HEK293 (cell line): Measurements from ENCODE around the gene CNPY4.

Source experiments
- KLF9 ChIP-seq: fragments of 450-650 bp; formaldehyde crosslinking; IDR thresholded peaks from 2 replicates; pipeline ENCODE4 v1.5.1; 2016; ENCODE audit warnings: missing biosample characterization, missing genetic modification characterization, low read depth
- WT1 ChIP-seq: fragments of 450-650 bp; formaldehyde crosslinking; IDR thresholded peaks from 2 replicates; pipeline ENCODE4 v1.5.1; 2016; ENCODE audit warnings: missing biosample characterization, missing genetic modification characterization
- ZBTB21 ChIP-seq: fragments of 450-650 bp; formaldehyde crosslinking; IDR thresholded peaks from 2 replicates; pipeline ENCODE4 v1.5.1; 2017; ENCODE audit warnings: missing biosample characterization, missing genetic modification characterization
- ZBTB48 ChIP-seq: fragments of 450-650 bp; formaldehyde crosslinking; IDR thresholded peaks from 2 replicates; pipeline ENCODE4 v1.5.1; 2016; ENCODE audit warnings: missing biosample characterization, missing genetic modification characterization
- ZNF211 ChIP-seq: fragments of 450-650 bp; formaldehyde crosslinking; IDR thresholded peaks from 2 replicates; pipeline ENCODE4 v1.5.1; 2016; ENCODE audit warnings: low read depth, missing biosample characterization, missing genetic modification characterization
- ZNF292 ChIP-seq: fragments of 450-650 bp; formaldehyde crosslinking; IDR thresholded peaks from 2 replicates; pipeline ENCODE4 v1.5.1; 2016; ENCODE audit warnings: low read depth, missing biosample characterization, missing genetic modification characterization, borderline replicate concordance
- ZNF548 ChIP-seq: fragments of 450-650 bp; formaldehyde crosslinking; IDR thresholded peaks from 2 replicates; pipeline ENCODE4 v1.5.1; 2016; ENCODE audit warnings: missing biosample characterization, missing genetic modification characterization
- ZNF664 ChIP-seq: fragments of 450-650 bp; formaldehyde crosslinking; IDR thresholded peaks from 2 replicates; pipeline ENCODE4 v1.5.1; 2016; ENCODE audit warnings: missing biosample characterization, missing genetic modification characterization
- TF ChIP-seq, protein P1 (sequence below): fragments of 450-650 bp; formaldehyde crosslinking; IDR thresholded peaks from 2 replicates; pipeline ENCODE4 v1.5.1; 2016; ENCODE audit warnings: missing biosample characterization, missing genetic modification characterization
- TF ChIP-seq, protein P2 (sequence below): fragments of 450-650 bp; formaldehyde crosslinking; conservative IDR thresholded peaks from 2 replicates; pipeline ENCODE4 v1.5.1; 2016; ENCODE audit warnings: low read depth, missing biosample characterization, missing genetic modification characterization
- TF ChIP-seq, protein P3 (sequence below): fragments of 450-650 bp; formaldehyde crosslinking; IDR thresholded peaks from 2 replicates; pipeline ENCODE4 v1.5.1; 2016; ENCODE audit warnings: missing biosample characterization, missing genetic modification characterization

DNA sequence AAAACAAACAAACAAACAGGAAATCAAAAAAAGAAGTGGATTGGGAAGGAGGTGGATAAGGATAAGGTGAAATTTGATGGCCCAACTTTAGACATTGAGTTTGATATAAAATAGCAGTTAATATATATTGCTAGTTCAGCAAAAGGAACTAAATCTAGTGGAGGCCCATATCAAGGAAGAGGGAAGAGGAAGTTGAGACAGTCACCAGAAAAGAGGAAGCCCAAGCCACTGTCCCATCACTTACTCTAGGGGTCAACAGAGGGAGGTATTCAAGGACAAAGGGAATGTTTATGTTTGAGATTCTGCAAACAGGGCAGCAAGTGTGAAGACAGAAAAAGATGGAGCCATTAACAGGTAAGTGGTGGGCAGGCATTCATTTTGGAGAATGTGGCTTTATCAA lies 33.0 kb downstream of the CNPY4 start:
- TF ChIP-seq, protein P1, sequence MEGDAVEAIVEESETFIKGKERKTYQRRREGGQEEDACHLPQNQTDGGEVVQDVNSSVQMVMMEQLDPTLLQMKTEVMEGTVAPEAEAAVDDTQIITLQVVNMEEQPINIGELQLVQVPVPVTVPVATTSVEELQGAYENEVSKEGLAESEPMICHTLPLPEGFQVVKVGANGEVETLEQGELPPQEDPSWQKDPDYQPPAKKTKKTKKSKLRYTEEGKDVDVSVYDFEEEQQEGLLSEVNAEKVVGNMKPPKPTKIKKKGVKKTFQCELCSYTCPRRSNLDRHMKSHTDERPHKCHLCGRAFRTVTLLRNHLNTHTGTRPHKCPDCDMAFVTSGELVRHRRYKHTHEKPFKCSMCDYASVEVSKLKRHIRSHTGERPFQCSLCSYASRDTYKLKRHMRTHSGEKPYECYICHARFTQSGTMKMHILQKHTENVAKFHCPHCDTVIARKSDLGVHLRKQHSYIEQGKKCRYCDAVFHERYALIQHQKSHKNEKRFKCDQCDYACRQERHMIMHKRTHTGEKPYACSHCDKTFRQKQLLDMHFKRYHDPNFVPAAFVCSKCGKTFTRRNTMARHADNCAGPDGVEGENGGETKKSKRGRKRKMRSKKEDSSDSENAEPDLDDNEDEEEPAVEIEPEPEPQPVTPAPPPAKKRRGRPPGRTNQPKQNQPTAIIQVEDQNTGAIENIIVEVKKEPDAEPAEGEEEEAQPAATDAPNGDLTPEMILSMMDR, result no peak
- TF ChIP-seq ZBTB48 (tag by site-specific recombination), result no peak
- no peak for TF ChIP-seq ZNF292 (tag by site-specific recombination)
- no peak for TF ChIP-seq KLF9 (tag by site-specific recombination)
- no peak for TF ChIP-seq ZNF664
- TF ChIP-seq ZNF548, result no peak
- TF ChIP-seq WT1, result no peak
- TF ChIP-seq, protein P2, sequence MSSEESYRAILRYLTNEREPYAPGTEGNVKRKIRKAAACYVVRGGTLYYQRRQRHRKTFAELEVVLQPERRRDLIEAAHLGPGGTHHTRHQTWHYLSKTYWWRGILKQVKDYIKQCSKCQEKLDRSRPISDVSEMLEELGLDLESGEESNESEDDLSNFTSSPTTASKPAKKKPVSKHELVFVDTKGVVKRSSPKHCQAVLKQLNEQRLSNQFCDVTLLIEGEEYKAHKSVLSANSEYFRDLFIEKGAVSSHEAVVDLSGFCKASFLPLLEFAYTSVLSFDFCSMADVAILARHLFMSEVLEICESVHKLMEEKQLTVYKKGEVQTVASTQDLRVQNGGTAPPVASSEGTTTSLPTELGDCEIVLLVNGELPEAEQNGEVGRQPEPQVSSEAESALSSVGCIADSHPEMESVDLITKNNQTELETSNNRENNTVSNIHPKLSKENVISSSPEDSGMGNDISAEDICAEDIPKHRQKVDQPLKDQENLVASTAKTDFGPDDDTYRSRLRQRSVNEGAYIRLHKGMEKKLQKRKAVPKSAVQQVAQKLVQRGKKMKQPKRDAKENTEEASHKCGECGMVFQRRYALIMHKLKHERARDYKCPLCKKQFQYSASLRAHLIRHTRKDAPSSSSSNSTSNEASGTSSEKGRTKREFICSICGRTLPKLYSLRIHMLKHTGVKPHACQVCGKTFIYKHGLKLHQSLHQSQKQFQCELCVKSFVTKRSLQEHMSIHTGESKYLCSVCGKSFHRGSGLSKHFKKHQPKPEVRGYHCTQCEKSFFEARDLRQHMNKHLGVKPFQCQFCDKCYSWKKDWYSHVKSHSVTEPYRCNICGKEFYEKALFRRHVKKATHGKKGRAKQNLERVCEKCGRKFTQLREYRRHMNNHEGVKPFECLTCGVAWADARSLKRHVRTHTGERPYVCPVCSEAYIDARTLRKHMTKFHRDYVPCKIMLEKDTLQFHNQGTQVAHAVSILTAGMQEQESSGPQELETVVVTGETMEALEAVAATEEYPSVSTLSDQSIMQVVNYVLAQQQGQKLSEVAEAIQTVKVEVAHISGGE, result no peak
- TF ChIP-seq ZNF211 (tag by site-specific recombination), result no peak
- TF ChIP-seq, protein P3, sequence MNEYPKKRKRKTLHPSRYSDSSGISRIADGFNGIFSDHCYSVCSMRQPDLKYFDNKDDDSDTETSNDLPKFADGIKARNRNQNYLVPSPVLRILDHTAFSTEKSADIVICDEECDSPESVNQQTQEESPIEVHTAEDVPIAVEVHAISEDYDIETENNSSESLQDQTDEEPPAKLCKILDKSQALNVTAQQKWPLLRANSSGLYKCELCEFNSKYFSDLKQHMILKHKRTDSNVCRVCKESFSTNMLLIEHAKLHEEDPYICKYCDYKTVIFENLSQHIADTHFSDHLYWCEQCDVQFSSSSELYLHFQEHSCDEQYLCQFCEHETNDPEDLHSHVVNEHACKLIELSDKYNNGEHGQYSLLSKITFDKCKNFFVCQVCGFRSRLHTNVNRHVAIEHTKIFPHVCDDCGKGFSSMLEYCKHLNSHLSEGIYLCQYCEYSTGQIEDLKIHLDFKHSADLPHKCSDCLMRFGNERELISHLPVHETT (tag by site-specific recombination), result no peak
- no peak for TF ChIP-seq ZBTB21
